GM23338 (cell line): ENCODE measurements around the gene SYNE2. TPM values are rescaled to one million over a fixed set of nuclear protein-coding genes. Genes with fewer than 3 reads are reported as not detected.

ENCODE experiments used
- ATAC-seq: fragments of 200-7000 bp; cut with Tn5 transposase; 3 replicates; pipeline ENCODE4 v1.9.1; 2020
- DNase-seq: peaks from one replicate; pipeline ENCODE4 v3.0.0-alpha.2; 2015; ENCODE audit warnings: low spot score
- H2AFZ ChIP-seq: fragments of 200-600 bp; sonication (generic); 2 replicates; pipeline ENCODE4 v1.8.0; 2016; ENCODE audit warnings: antibody characterized with exemption, mild to moderate bottlenecking, moderate library complexity
- H3F3A ChIP-seq: fragments of 200-600 bp; sonication (generic); replicated peaks from 2 replicates; pipeline ENCODE4 v1.8.0; 2017; ENCODE audit warnings: antibody characterized with exemption, mixed run types, low read depth
- H3K27ac ChIP-seq: fragments of 200-600 bp; sonication (generic); 2 replicates; pipeline ENCODE4 v1.6.1; 2016; ENCODE audit warnings: low read depth
- H3K27me3 ChIP-seq: fragments of 200-600 bp; sonication (generic); 2 replicates; pipeline ENCODE4 v1.8.0; 2016; ENCODE audit warnings: mild to moderate bottlenecking, mixed run types, moderate library complexity; ENCODE audit not compliant: insufficient read depth
- H3K36me3 ChIP-seq: fragments of 200-600 bp; sonication (generic); 2 replicates; pipeline ENCODE4 v1.8.0; 2016; ENCODE audit warnings: mild to moderate bottlenecking; ENCODE audit not compliant: insufficient read depth
- H3K4me1 ChIP-seq: fragments of 200-600 bp; sonication (generic); 2 replicates; pipeline ENCODE4 v1.8.0; 2016; ENCODE audit warnings: mild to moderate bottlenecking, moderate library complexity; ENCODE audit not compliant: insufficient read depth
- H3K4me2 ChIP-seq: fragments of 200-600 bp; sonication (generic); 2 replicates; pipeline ENCODE4 v1.7.1; 2017; ENCODE audit warnings: mixed run types
- H3K4me3 ChIP-seq: fragments of 200-600 bp; sonication (generic); 2 replicates; pipeline ENCODE4 v1.6.1; 2016; ENCODE audit warnings: mixed run types
- H3K79me2 ChIP-seq: fragments of 200-600 bp; sonication (generic); replicated peaks from 2 replicates; pipeline ENCODE4 v1.8.0; 2017; ENCODE audit warnings: mild to moderate bottlenecking; ENCODE audit not compliant: insufficient read depth
- H3K9me2 ChIP-seq: fragments of 200-600 bp; sonication (generic); 2 replicates; pipeline ENCODE4 v1.8.0; 2017; ENCODE audit not compliant: insufficient read depth
- H4K20me1 ChIP-seq: fragments of 200-600 bp; sonication (generic); replicated peaks from 2 replicates; pipeline ENCODE4 v1.8.0; 2017; ENCODE audit warnings: mild to moderate bottlenecking; ENCODE audit not compliant: insufficient read depth
- H3K27ac Mint-ChIP-seq: 2 replicates; pipeline ENCODE4 v1.8.0; 2020; ENCODE audit warnings: inconsistent platforms, mild to moderate bottlenecking, moderate library complexity, mixed read lengths
- H3K27me3 Mint-ChIP-seq: 3 replicates; pipeline ENCODE4 v1.8.0; 2022; ENCODE audit warnings: low read depth, mild to moderate bottlenecking, moderate library complexity, mixed read lengths, inconsistent platforms; ENCODE audit not compliant: insufficient read depth, poor library complexity
- H3K36me3 Mint-ChIP-seq: 3 replicates; pipeline ENCODE4 v1.8.0; 2021; ENCODE audit warnings: low read depth, mild to moderate bottlenecking, inconsistent platforms, moderate library complexity, mixed read lengths
- H3K4me1 Mint-ChIP-seq: 3 replicates; pipeline ENCODE4 v1.8.0; 2020; ENCODE audit warnings: mild to moderate bottlenecking, inconsistent platforms, mixed read lengths
- H3K4me3 Mint-ChIP-seq: 3 replicates; pipeline ENCODE4 v1.8.0; 2021; ENCODE audit warnings: moderate library complexity, mild to moderate bottlenecking, inconsistent platforms, mixed read lengths
- H3K9me3 Mint-ChIP-seq: 3 replicates; pipeline ENCODE4 v1.8.0; 2020; ENCODE audit warnings: moderate library complexity, mild to moderate bottlenecking, inconsistent platforms, mixed read lengths
- CREB1 ChIP-seq: fragments of 250-450 bp; sonication (Bioruptor Pico); IDR thresholded peaks from 2 replicates; pipeline ENCODE4 v1.5.0; 2020; ENCODE audit warnings: low read depth, mild to moderate bottlenecking, moderate library complexity
- CTCF ChIP-seq, 2 experiments: fragments of 200-600 bp in 1 of 2; sonication (generic) in 1 of 2; conservative IDR thresholded peaks; 2 replicates each; pipeline versions ENCODE4 v1.5.1 to v1.6.1; 2016 to 2017; ENCODE audit warnings: antibody characterized with exemption in 2 of 2, low read depth in 2 of 2, mild to moderate bottlenecking in 2 of 2, moderate library complexity in 1 of 2
- JUNB ChIP-seq: IDR thresholded peaks from one replicate; pipeline ENCODE4 v1.6.1; 2016; ENCODE audit warnings: antibody characterized with exemption; ENCODE audit not compliant: unreplicated experiment
- POLR2AphosphoS5 ChIP-seq: IDR thresholded peaks from 2 replicates; pipeline ENCODE4 v1.6.1; 2016; ENCODE audit warnings: antibody characterized with exemption, low read depth
- REST ChIP-seq: IDR thresholded peaks from one replicate; pipeline ENCODE4 v1.6.1; 2018; ENCODE audit warnings: antibody characterized with exemption; ENCODE audit not compliant: unreplicated experiment
- STAT1 ChIP-seq: IDR thresholded peaks from one replicate; pipeline ENCODE4 v1.6.1; 2016; ENCODE audit warnings: antibody characterized with exemption; ENCODE audit not compliant: unreplicated experiment
- ZNF114 ChIP-seq: fragments of 250-450 bp; sonication (Bioruptor Pico); IDR thresholded peaks from 2 replicates; pipeline ENCODE4 v1.5.0; 2020; ENCODE audit warnings: mild to moderate bottlenecking, moderate library complexity
- ZNF331 ChIP-seq: fragments of 250-450 bp; sonication (Bioruptor Pico); IDR thresholded peaks from 2 replicates; pipeline ENCODE4 v1.5.0; 2020; ENCODE audit warnings: low read depth, mild to moderate bottlenecking, moderate library complexity
- polyA plus RNA-seq: library from polyadenylated mRNA; unstranded; fragments of >200 nt; fragmentation: Nextera tagmentation; extraction: Ambion mirVana; gene quantifications from 2 replicates; pipeline ENCODE4 v1.2.1, GENCODE V29; 2016
- total RNA-seq: library from RNA; depleted of rRNA; stranded (reverse); fragments of >200 nt; shearing (Covaris generic); gene quantifications from 2 replicates; pipeline ENCODE4 v1.2.3, GENCODE V29; 2014

The SYNE2 gene
- total and polyA plus RNA-seq, 2 experiments from 2014 or later: 34.3 to 86.5 TPM

GRCh38 chr14:63982156-63982555, 129.4 kb downstream of the SYNE2 start:
- H3K27ac Mint-ChIP-seq: no peak overlapping the region
- H3K9me2 ChIP-seq: no peaks in the 10 kb centered on the region

More at GRCh38 chr14:63982156-63982555, 129.4 kb downstream of the SYNE2 start:
- peaks cover 14% of the 10 kb centered on the region; the same call in 2 of the 3 replicates for H3K36me3 Mint-ChIP-seq
- no peaks in the 10 kb centered on the region for H3K4me1 Mint-ChIP-seq
- H3K36me3 ChIP-seq: no peaks in the 10 kb centered on the region; the same call in 1 of the 2 replicates
- no peak overlapping the region for H2AFZ ChIP-seq
- no peak overlapping the region for H3K4me2 ChIP-seq
- no peaks in the 10 kb centered on the region for H3K79me2 ChIP-seq
- H3F3A ChIP-seq: no peaks in the 10 kb centered on the region
- H3K27me3 ChIP-seq: no peaks in the 10 kb centered on the region
- no peaks in the 10 kb centered on the region for H3K4me1 ChIP-seq
- no peak for DNase-seq
- H3K9me3 Mint-ChIP-seq: no peaks in the 10 kb centered on the region
- TF ChIP-seq CTCF (conservative IDR thresholded peaks at IDR 0.05; ENCODE audit: low read depth in 2 of 2) (no peak), STAT1 (no peak), CREB1 (CRISPR knock-in tag) (no peak), ZNF331 (CRISPR knock-in tag) (no peak), POLR2AphosphoS5 (no peak), REST (no peak), JUNB (no peak), ZNF114 (CRISPR knock-in tag) (no peak)
- H3K27ac ChIP-seq: no peak overlapping the region
- no peak overlapping the region for H3K4me3 Mint-ChIP-seq
- H3K27me3 Mint-ChIP-seq: peaks cover 2% of the 10 kb centered on the region
- no peaks in the 10 kb centered on the region for H4K20me1 ChIP-seq
- no peak for ATAC-seq
- no peak overlapping the region for H3K4me3 ChIP-seq
